ENCODE results near the gene FAM114A1. TPM values are rescaled to one million over a fixed set of nuclear protein-coding genes. Genes with fewer than 3 reads are reported as not detected.

Gene FAM114A1
- total RNA-seq, 1 donor from 2014 or later, result 105 TPM

DNA sequence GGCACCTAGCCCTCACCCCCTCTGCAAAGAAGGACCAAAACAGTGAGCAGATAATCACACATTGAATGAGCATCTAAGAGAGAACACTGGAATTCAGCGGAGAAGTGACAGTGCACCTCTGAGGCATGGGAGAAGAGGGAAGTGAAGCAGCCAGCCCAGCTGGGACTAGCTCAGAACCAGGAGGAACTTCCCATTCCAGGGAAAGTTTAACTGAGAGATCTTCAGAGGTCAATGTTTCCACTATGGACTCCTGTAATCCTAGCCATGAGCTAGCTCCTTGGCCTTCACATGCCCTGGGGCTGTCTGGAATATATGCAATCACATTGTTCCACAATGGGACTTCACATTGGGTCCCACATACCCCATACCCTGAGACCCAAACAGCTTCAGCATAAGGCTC is 35.4 kb upstream of the FAM114A1 start:
- DNase-seq (ENCODE audit: extremely low spot score in 2 of 2), result no peak
- Histone ChIP-seq H3K4me3 (no peak overlapping the region), H3K36me3 (no peaks in the 10 kb centered on the region), H3K27ac (no peak overlapping the region), H3K4me1 (no peaks in the 10 kb centered on the region), H3K9me3 (peaks cover 8% of the 10 kb centered on the region), H3K27me3 (no peaks in the 10 kb centered on the region)
- intact Hi-C loops (cut with DNase I), result no loop called here
- TF ChIP-seq POLR2AphosphoS5 (IDR thresholded peaks at IDR 0.05; ENCODE audit: insufficient read depth in 1 of 2, low read depth in 1 of 2) (no peak), POLR2A (IDR thresholded peaks at IDR 0.05) (no peak)
- TF ChIP-seq, protein P1, sequence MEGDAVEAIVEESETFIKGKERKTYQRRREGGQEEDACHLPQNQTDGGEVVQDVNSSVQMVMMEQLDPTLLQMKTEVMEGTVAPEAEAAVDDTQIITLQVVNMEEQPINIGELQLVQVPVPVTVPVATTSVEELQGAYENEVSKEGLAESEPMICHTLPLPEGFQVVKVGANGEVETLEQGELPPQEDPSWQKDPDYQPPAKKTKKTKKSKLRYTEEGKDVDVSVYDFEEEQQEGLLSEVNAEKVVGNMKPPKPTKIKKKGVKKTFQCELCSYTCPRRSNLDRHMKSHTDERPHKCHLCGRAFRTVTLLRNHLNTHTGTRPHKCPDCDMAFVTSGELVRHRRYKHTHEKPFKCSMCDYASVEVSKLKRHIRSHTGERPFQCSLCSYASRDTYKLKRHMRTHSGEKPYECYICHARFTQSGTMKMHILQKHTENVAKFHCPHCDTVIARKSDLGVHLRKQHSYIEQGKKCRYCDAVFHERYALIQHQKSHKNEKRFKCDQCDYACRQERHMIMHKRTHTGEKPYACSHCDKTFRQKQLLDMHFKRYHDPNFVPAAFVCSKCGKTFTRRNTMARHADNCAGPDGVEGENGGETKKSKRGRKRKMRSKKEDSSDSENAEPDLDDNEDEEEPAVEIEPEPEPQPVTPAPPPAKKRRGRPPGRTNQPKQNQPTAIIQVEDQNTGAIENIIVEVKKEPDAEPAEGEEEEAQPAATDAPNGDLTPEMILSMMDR (IDR thresholded peaks at IDR 0.05), result no peak

DNA sequence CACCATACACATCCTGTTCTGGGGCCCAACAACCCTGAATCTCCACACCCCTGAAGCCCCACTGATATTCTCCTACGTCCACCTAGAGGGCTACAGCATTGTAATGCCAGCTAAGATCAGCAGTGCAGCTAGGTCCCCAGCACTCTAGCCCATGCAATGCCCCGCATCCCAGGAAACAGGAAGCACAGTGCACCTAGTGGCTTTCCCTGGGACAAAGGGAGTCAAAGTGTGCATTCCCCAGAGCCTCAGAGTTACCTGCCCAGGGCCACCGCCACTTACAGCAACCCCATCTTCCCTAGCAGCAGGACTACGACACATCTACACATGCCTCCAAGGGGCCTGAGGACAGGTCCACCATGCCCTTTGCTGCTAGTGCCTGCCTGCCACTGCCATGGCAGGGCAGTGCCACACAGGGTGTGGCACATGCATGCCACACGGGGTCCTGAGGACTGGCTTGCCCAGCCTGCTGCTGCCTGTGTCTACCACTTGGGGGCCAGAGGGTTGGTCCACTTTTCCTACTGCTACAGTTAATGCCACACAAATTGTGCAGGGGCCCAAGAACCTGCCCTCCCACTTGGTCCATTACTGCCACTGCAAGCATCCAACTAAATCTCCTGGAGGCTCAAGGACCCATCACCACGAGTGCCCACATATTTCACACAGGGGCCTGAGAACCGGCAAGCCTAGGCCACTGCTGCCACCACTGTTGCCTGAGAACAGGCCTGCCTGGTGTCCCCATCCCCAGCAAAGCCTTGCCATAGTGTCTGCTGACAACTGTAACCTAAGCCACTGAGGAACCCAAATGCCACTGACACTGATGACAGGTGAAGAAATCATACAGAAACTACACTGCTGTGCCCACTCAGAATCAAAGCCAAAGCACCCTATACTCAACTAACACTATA is 34.7 kb upstream of the FAM114A1 start:
- no peaks in the 10 kb centered on the region for H3K4me1 ChIP-seq
- no peak overlapping the region for H3K27ac ChIP-seq
- intact Hi-C loops (cut with DNase I), result no loop called here
- TF ChIP-seq, protein P1 (IDR thresholded peaks at IDR 0.05), result no peak
- TF ChIP-seq POLR2AphosphoS5 (IDR thresholded peaks at IDR 0.05; ENCODE audit: insufficient read depth in 1 of 2, low read depth in 1 of 2) (no peak), POLR2A (IDR thresholded peaks at IDR 0.05) (no peak)
- H3K36me3 ChIP-seq, result no peaks in the 10 kb centered on the region
- peaks cover 8% of the 10 kb centered on the region for H3K9me3 ChIP-seq
- DNase-seq (ENCODE audit: extremely low spot score in 2 of 2), result no peak
- H3K4me3 ChIP-seq, result no peak overlapping the region
- no peaks in the 10 kb centered on the region for H3K27me3 ChIP-seq

DNA sequence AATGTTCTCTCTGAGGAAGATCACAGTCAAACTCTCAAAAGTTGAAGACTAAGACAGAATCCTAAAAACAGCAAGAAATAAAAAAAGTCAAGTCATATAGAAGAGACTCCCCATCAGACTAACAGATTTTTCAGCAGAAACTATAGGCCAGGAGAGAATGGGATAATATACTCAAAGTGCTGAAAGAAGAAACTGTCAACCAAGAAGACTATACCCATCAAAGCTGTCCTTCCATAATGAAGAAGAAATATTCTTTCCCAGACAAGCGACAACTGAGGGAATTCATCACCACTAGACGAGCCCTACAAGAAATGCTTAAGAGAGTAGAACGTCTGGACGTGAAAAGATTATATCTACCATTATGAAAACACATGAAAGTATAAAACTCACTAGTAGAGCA is 33.0 kb upstream of the FAM114A1 start:
- H3K27ac ChIP-seq, result no peak overlapping the region
- no peak overlapping the region for H3K4me3 ChIP-seq
- no peaks in the 10 kb centered on the region for H3K27me3 ChIP-seq
- DNase-seq (ENCODE audit: extremely low spot score in 2 of 2), result no peak
- no peaks in the 10 kb centered on the region for H3K4me1 ChIP-seq
- TF ChIP-seq, protein P1 (IDR thresholded peaks at IDR 0.05), result no peak
- TF ChIP-seq POLR2AphosphoS5 (IDR thresholded peaks at IDR 0.05; ENCODE audit: insufficient read depth in 1 of 2, low read depth in 1 of 2) (no peak), POLR2A (IDR thresholded peaks at IDR 0.05) (no peak)
- no peaks in the 10 kb centered on the region for H3K36me3 ChIP-seq
- H3K9me3 ChIP-seq, result peaks cover 8% of the 10 kb centered on the region
- intact Hi-C loops (cut with DNase I), result no loop called here

DNA sequence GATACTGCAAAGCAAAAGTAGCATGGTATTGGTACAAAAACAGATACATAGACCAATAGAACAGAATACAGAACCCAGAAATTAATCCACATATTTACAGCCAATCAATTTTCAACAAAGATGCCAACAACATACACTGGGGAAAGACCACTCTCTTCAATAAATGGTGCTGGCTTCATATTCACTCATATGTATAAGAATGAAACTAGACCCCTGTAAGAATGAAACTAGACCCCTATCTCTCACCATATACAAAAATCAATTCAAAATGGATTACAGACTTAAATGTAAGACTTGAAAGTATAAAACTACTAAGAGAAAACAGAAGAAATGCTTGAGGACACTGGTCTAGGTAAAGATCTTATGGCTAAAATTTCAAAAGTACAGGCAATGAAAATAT is 30.3 kb upstream of the FAM114A1 start:
- H3K4me1 ChIP-seq, result no peaks in the 10 kb centered on the region
- no peaks in the 10 kb centered on the region for H3K36me3 ChIP-seq
- DNase-seq (ENCODE audit: extremely low spot score in 2 of 2), result no peak
- TF ChIP-seq POLR2AphosphoS5 (IDR thresholded peaks at IDR 0.05; ENCODE audit: insufficient read depth in 1 of 2, low read depth in 1 of 2), result no peak
- TF ChIP-seq, protein P1 (IDR thresholded peaks at IDR 0.05), result no peak
- no peak for TF ChIP-seq POLR2A (IDR thresholded peaks at IDR 0.05)
- H3K9me3 ChIP-seq, result peaks cover 8% of the 10 kb centered on the region
- no peak overlapping the region for H3K27ac ChIP-seq
- H3K4me3 ChIP-seq, result no peak overlapping the region
- intact Hi-C loops (cut with DNase I), result no loop called here
- no peaks in the 10 kb centered on the region for H3K27me3 ChIP-seq

DNA sequence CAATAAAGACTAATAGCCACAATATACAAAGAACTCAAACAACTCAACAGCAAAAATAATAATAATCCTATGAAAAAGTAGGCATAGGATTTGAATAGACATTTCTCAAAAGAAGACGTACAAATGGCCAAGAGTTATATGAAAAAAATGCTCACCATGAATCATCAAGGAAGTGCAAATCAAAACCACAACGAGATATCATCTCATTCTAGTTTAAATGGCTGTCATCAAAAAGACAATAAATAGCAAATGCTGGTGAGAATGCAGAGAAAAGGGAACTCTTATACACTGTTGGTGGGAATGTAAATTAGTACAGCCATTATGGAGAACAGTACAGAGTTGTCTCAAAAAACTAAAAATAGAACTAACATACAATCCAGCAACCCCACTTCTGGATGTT is 29.8 kb upstream of the FAM114A1 start:
- Histone ChIP-seq H3K9me3 (peaks cover 8% of the 10 kb centered on the region), H3K4me3 (no peak overlapping the region), H3K4me1 (no peaks in the 10 kb centered on the region), H3K36me3 (no peaks in the 10 kb centered on the region), H3K27ac (no peak overlapping the region), H3K27me3 (no peaks in the 10 kb centered on the region)
- DNase-seq (ENCODE audit: extremely low spot score in 2 of 2), result no peak
- intact Hi-C loops (cut with DNase I), result no loop called here
- TF ChIP-seq, protein P1 (IDR thresholded peaks at IDR 0.05), result no peak
- TF ChIP-seq POLR2AphosphoS5 (IDR thresholded peaks at IDR 0.05; ENCODE audit: insufficient read depth in 1 of 2, low read depth in 1 of 2) (no peak), POLR2A (IDR thresholded peaks at IDR 0.05) (no peak)
